HEK293T (cell line): Measurements from ENCODE around the gene NME5.
A peak's percentile ranks its signal among the peaks of the same experiment; 100 is the strongest.

ENCODE experiments used
- CTCF ChIA-PET: fragments of 350-600 bp; formaldehyde crosslinking; extraction: SDS; loops from one replicate; lab custom pipeline; 2021; ENCODE audit warnings: antibody characterized with exemption, inconsistent platforms; lab: Yijun Ruan, JAX
- POLR2A ChIA-PET: fragments of 350-600 bp; formaldehyde crosslinking; extraction: SDS; loops from one replicate; lab custom pipeline; 2020; ENCODE audit warnings: antibody characterized with exemption, inconsistent platforms; lab: Yijun Ruan, JAX
- DNase-seq: peaks from one replicate; pipeline ENCODE4 v3.0.0; 2012; ENCODE audit warnings: mixed read lengths; ENCODE audit errors: extremely low spot score
- ARNT ChIP-seq: fragments of 450-650 bp; IDR thresholded peaks from 2 replicates; pipeline ENCODE4 v1.6.1; 2017; ENCODE audit warnings: mild to moderate bottlenecking
- BHLHE40 ChIP-seq: fragments of 450-650 bp; IDR thresholded peaks from 2 replicates; pipeline ENCODE4 v1.6.1; 2016; ENCODE audit warnings: mild to moderate bottlenecking, moderate library complexity, borderline replicate concordance
- CTBP1 ChIP-seq: fragments of 450-650 bp; IDR thresholded peaks from 2 replicates; pipeline ENCODE4 v1.6.1; 2016; ENCODE audit warnings: borderline replicate concordance
- ELF4 ChIP-seq: fragments of 450-650 bp; IDR thresholded peaks from 2 replicates; pipeline ENCODE4 v1.6.1; 2017; ENCODE audit warnings: antibody characterized with exemption
- FOXA1 ChIP-seq: fragments of 450-650 bp; IDR thresholded peaks from 2 replicates; pipeline ENCODE4 v1.6.1; 2016; ENCODE audit warnings: mild to moderate bottlenecking
- FOXK2 ChIP-seq: fragments of 450-650 bp; IDR thresholded peaks from 2 replicates; pipeline ENCODE4 v1.6.1; 2016; ENCODE audit warnings: mild to moderate bottlenecking
- FOXM1 ChIP-seq: fragments of 450-650 bp; IDR thresholded peaks from 2 replicates; pipeline ENCODE4 v1.6.1; 2017; ENCODE audit warnings: mild to moderate bottlenecking, borderline replicate concordance
- HDGF ChIP-seq: fragments of 450-650 bp; IDR thresholded peaks from 2 replicates; pipeline ENCODE4 v1.6.1; 2017; ENCODE audit warnings: antibody characterized with exemption, borderline replicate concordance
- L3MBTL2 ChIP-seq: fragments of 450-650 bp; conservative IDR thresholded peaks from 2 replicates; pipeline ENCODE4 v1.6.1; 2016; ENCODE audit warnings: mild to moderate bottlenecking
- LEF1 ChIP-seq: fragments of 450-650 bp; IDR thresholded peaks from 2 replicates; pipeline ENCODE4 v1.6.1; 2017; ENCODE audit warnings: mild to moderate bottlenecking, borderline replicate concordance
- NFRKB ChIP-seq: fragments of 450-650 bp; IDR thresholded peaks from 2 replicates; pipeline ENCODE4 v1.6.1; 2016; ENCODE audit warnings: mild to moderate bottlenecking, moderate library complexity
- PKNOX1 ChIP-seq: fragments of 450-650 bp; IDR thresholded peaks from 2 replicates; pipeline ENCODE4 v1.6.1; 2016
- SP1 ChIP-seq: fragments of 450-650 bp; IDR thresholded peaks from 2 replicates; pipeline ENCODE4 v1.6.1; 2017
- SUZ12 ChIP-seq: fragments of 450-650 bp; IDR thresholded peaks from 2 replicates; pipeline ENCODE4 v1.6.1; 2016; ENCODE audit warnings: mild to moderate bottlenecking
- TARDBP ChIP-seq: fragments of 450-650 bp; IDR thresholded peaks from 2 replicates; pipeline ENCODE4 v1.6.1; 2016
- ZNF384 ChIP-seq: fragments of 450-650 bp; IDR thresholded peaks from 2 replicates; pipeline ENCODE4 v1.6.1; 2016

Gene NME5

GRCh38 chr5:138110266-138110963 lies 28.8 kb downstream of the NME5 start:
- POLR2A ChIA-PET = no interaction called here
- peak; percentile 52 for DNase-seq
- no peak for TF ChIP-seq ZNF384
- TF ChIP-seq PKNOX1 = peak; percentile 73
- no peak for TF ChIP-seq TARDBP
- CTCF ChIA-PET = interaction anchor here (1.1 to 1.7 kb wide), 6 partner anchors 16 to 74 kb away, joined by 3 to 7 read pairs (median 4); no protein-coding TSS in a partner anchor

- ChIA-PET CTCF (interaction anchor here (0.6 to 1.7 kb wide), 7 partner anchors 28 to 680 kb away, joined by 3 to 7 read pairs (median 3); no protein-coding TSS in a partner anchor), POLR2A (no interaction called here)
- no peak for DNase-seq
- TF ChIP-seq ARNT (no peak), ZNF384 (no peak), L3MBTL2 (no peak), FOXM1 (no peak), FOXA1 (no peak), SUZ12 (no peak), CTBP1 (no peak), FOXK2 (no peak), PKNOX1 (no peak), SP1 (no peak), HDGF (no peak), NFRKB (no peak), LEF1 (no peak), ELF4 (no peak), BHLHE40 (no peak)
These were observed 29.6 kb downstream of the NME5 start for GRCh38 chr5:138109463-138110265.

- no peak for TF ChIP-seq LEF1
- TF ChIP-seq SUZ12 = no peak
- no peak for TF ChIP-seq FOXA1
- no peak for TF ChIP-seq L3MBTL2
- TF ChIP-seq FOXM1 = no peak
- no peak for TF ChIP-seq NFRKB
- TF ChIP-seq SP1 = no peak
- TF ChIP-seq HDGF = no peak
- no peak for TF ChIP-seq FOXK2
- TF ChIP-seq ELF4 = no peak
- TF ChIP-seq BHLHE40 = no peak
- TF ChIP-seq TARDBP = no peak
- no peak for TF ChIP-seq PKNOX1
- TF ChIP-seq ZNF384 = no peak
- TF ChIP-seq CTBP1 = no peak
- TF ChIP-seq ARNT = no peak
- ChIA-PET CTCF (interaction anchor here (1.1 kb wide), 1 partner anchor 19 kb away, joined by 3 read pairs; no protein-coding TSS in a partner anchor), POLR2A (no interaction called here)
- no peak for DNase-seq
These were observed 32.0 kb downstream of the NME5 start for GRCh38 chr5:138107213-138107612.

GRCh38 chr5:138105709-138106108 lies 33.5 kb downstream of the NME5 start:
- no peak for TF ChIP-seq FOXK2
- no peak for TF ChIP-seq NFRKB
- TF ChIP-seq SUZ12 = no peak
- TF ChIP-seq L3MBTL2 = no peak
- TF ChIP-seq SP1 = no peak
- no peak for TF ChIP-seq LEF1
- TF ChIP-seq HDGF = no peak
- TF ChIP-seq BHLHE40 = no peak
- no peak for TF ChIP-seq ZNF384
- no peak for TF ChIP-seq TARDBP
- no peak for TF ChIP-seq FOXA1
- TF ChIP-seq ARNT = no peak
- no peak for TF ChIP-seq FOXM1
- TF ChIP-seq PKNOX1 = no peak
- no peak for TF ChIP-seq CTBP1
- TF ChIP-seq ELF4 = no peak
- DNase-seq = no peak
- POLR2A ChIA-PET = no interaction called here
- CTCF ChIA-PET = no interaction called here

GRCh38 chr5:138103319-138103637 lies 36.0 kb downstream of the NME5 start:
- ChIA-PET POLR2A (no interaction called here), CTCF (interaction anchor here (0.5 to 1.6 kb wide), 3 partner anchors 23 to 86 kb away, joined by 4 to 6 read pairs (median 5); no protein-coding TSS in a partner anchor)
- no peak for DNase-seq
- TF ChIP-seq L3MBTL2 (no peak), PKNOX1 (no peak), BHLHE40 (no peak), CTBP1 (no peak), ELF4 (no peak)
